ENCODE measurements around the gene FLG2.

FLG2 gene

DNA sequence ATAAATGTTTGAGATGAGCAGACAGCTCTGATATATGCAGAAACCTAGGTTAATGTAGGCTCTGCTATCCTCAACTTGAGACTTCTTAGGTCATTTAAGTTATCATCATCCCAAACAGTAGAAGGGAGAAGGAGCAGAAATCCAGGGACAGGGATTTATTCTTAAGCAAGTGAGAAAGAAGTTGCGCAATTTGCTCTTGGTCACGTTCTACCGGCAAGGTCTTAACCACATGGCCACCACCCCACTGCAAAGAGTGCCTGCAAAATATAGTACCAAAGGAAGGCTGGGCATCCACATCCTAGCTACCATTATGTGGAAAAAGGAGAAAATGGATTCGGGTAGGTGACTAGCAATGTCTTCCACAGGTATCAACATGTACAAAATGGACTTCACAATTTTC lies 29.1 kb upstream of the FLG2 start:
- DNase-seq (ENCODE audit: extremely low read depth, low read depth): no peak
- H3K4me3 ChIP-seq (replicated peaks; ENCODE audit: low read depth, low read length): no peak overlapping the region
- no peak for TF ChIP-seq CTCF (IDR thresholded peaks at IDR 0.05; ENCODE audit: low read depth, low read length, missing control alignments)

DNA sequence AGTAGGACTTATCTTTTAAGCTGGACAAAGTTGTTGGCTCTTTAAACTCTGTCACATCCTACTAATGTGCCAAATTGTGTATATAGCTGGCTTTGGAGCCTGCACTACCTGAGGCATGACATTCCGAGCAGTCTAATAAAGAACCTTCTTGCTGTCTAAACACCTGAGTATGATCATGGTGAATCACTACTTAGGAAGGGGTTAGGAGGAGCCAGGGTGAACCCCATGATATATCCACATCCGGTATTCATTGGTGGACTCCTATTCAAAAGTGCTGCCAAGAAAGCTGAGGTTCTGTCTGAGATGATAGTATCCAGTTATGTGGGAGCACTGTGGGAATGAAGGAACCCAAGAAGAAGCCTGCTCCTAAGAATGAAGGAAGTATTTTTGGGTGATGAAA lies 27.1 kb upstream of the FLG2 start:
- no peak for DNase-seq (ENCODE audit: extremely low read depth, low read depth)
- no peak overlapping the region for H3K4me3 ChIP-seq (replicated peaks; ENCODE audit: low read depth, low read length)
- no peak for TF ChIP-seq CTCF (IDR thresholded peaks at IDR 0.05; ENCODE audit: low read depth, low read length, missing control alignments)

- H3K4me3 ChIP-seq (replicated peaks; ENCODE audit: low read depth, low read length): no peak overlapping the region
- TF ChIP-seq CTCF (IDR thresholded peaks at IDR 0.05; ENCODE audit: low read depth, low read length, missing control alignments): no peak
- DNase-seq (ENCODE audit: extremely low read depth, low read depth): no peak
These were observed 21.1 kb upstream of the FLG2 start for GRCh38 chr1:152380932-152381331.

GRCh38 chr1:152374451-152374850 lies 14.6 kb upstream of the FLG2 start:
- no peak for TF ChIP-seq CTCF (IDR thresholded peaks at IDR 0.05; ENCODE audit: low read depth, low read length, missing control alignments)
- no peak for DNase-seq (ENCODE audit: extremely low read depth, low read depth)
- H3K4me3 ChIP-seq (replicated peaks; ENCODE audit: low read depth, low read length): no peak overlapping the region

DNA sequence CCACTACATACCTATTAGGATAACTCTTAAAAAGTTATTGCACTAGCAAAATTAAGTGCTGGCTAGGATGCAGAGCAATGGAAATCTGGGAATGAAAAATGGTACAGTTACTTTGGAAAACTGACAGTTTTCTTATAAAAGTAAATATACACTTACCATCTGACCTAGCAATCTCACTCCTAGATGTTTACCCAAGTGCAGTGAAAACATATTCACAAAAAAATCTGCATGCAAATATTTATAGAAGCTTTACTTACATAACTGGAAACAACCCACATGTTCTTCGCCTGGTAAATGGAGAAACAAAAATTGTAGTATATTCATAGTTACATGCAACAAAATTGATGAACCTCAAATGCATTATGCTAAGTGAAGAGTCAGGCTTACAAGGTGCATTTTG lies 12.9 kb upstream of the FLG2 start:
- no peak for TF ChIP-seq CTCF (IDR thresholded peaks at IDR 0.05; ENCODE audit: low read depth, low read length, missing control alignments)
- no peak for DNase-seq (ENCODE audit: extremely low read depth, low read depth)
- H3K4me3 ChIP-seq (replicated peaks; ENCODE audit: low read depth, low read length): no peak overlapping the region

- no peak for TF ChIP-seq CTCF (IDR thresholded peaks at IDR 0.05; ENCODE audit: low read depth, low read length, missing control alignments)
- no peak for DNase-seq (ENCODE audit: extremely low read depth, low read depth)
- H3K4me3 ChIP-seq (replicated peaks; ENCODE audit: low read depth, low read length): no peak overlapping the region
These were observed 7.6 kb upstream of the FLG2 start for GRCh38 chr1:152367436-152367835.

GRCh38 chr1:152356736-152357135 lies 3.1 kb downstream of the FLG2 start:
- H3K4me3 ChIP-seq (replicated peaks; ENCODE audit: low read depth, low read length): no peak overlapping the region
- no peak for DNase-seq (ENCODE audit: extremely low read depth, low read depth)
- no peak for TF ChIP-seq CTCF (IDR thresholded peaks at IDR 0.05; ENCODE audit: low read depth, low read length, missing control alignments)

Data from HFF-Myc (cell line).